ENCODE results near the gene CNTN5.

CNTN5 gene

GRCh38 chr11:99494065-99494464 is 473.3 kb downstream of the CNTN5 start:
- no peak overlapping the region for H3K9ac ChIP-seq (ENCODE audit: low read length)
- no peaks in the 10 kb centered on the region for H3K27me3 ChIP-seq (ENCODE audit: control insufficient read depth, insufficient read depth, low read length)
- no peaks in the 10 kb centered on the region for H3K4me1 ChIP-seq (ENCODE audit: control insufficient read depth, insufficient read depth, low read length)
- no peaks in the 10 kb centered on the region for H3K36me3 ChIP-seq (ENCODE audit: control insufficient read depth, insufficient read depth, low read length)
- H3K9me3 ChIP-seq (ENCODE audit: control insufficient read depth, low read length), result no peaks in the 10 kb centered on the region
- no peak overlapping the region for H3K4me3 ChIP-seq (ENCODE audit: low read length)

DNA sequence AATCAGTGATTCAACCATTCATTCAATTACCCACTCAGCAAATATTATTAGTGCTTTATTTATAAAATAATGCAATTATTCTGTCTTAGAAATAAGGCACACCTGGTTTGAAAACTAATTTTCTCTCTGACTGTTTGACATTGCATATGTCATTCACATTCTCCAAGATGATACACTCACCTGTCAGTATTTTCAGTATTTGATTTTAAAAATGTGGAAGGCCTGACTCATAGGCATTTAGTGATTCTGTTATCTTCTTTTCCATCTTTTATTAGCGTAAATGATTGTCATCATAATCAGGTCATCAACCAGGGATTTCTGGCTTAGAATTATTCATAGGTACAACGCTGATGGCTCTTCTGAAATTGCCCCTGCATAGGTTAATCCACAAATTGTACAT is 480.9 kb downstream of the CNTN5 start:
- Histone ChIP-seq H3K27me3 (ENCODE audit: control insufficient read depth, insufficient read depth, low read length) (no peaks in the 10 kb centered on the region), H3K4me3 (ENCODE audit: low read length) (no peak overlapping the region), H3K4me1 (ENCODE audit: control insufficient read depth, insufficient read depth, low read length) (no peaks in the 10 kb centered on the region), H3K9me3 (ENCODE audit: control insufficient read depth, low read length) (no peaks in the 10 kb centered on the region), H3K36me3 (ENCODE audit: control insufficient read depth, insufficient read depth, low read length) (no peaks in the 10 kb centered on the region), H3K9ac (ENCODE audit: low read length) (no peak overlapping the region)

DNA sequence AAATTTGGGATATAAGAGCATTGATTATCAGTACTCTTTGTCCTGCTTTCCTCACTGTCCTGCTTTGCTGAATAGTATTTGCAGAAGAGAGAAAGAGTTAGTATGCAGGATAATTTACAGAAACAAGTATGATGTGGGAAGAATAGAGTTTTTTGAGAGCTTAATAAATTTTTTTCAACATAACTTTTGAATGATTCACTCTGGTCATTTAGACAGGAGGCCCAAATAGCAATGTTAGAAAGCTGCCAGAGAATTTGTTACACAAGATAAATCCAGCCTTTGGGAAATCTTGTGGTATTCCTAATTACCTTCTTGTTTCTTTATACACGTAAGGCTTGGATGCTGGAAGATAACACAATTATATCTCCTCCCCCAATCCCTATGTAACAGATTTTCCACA is 484.6 kb downstream of the CNTN5 start:
- H3K4me3 ChIP-seq (ENCODE audit: low read length), result no peak overlapping the region
- H3K36me3 ChIP-seq (ENCODE audit: control insufficient read depth, insufficient read depth, low read length), result no peaks in the 10 kb centered on the region
- H3K9me3 ChIP-seq (ENCODE audit: control insufficient read depth, low read length), result no peaks in the 10 kb centered on the region
- H3K27me3 ChIP-seq (ENCODE audit: control insufficient read depth, insufficient read depth, low read length), result no peaks in the 10 kb centered on the region
- no peaks in the 10 kb centered on the region for H3K4me1 ChIP-seq (ENCODE audit: control insufficient read depth, insufficient read depth, low read length)
- H3K9ac ChIP-seq (ENCODE audit: low read length), result no peak overlapping the region

- no peaks in the 10 kb centered on the region for H3K27me3 ChIP-seq (ENCODE audit: control insufficient read depth, insufficient read depth, low read length)
- H3K36me3 ChIP-seq (ENCODE audit: control insufficient read depth, insufficient read depth, low read length), result no peaks in the 10 kb centered on the region
- H3K9me3 ChIP-seq (ENCODE audit: control insufficient read depth, low read length), result no peaks in the 10 kb centered on the region
- H3K9ac ChIP-seq (ENCODE audit: low read length), result no peak overlapping the region
- no peak overlapping the region for H3K4me3 ChIP-seq (ENCODE audit: low read length)
- no peaks in the 10 kb centered on the region for H3K4me1 ChIP-seq (ENCODE audit: control insufficient read depth, insufficient read depth, low read length)
Observed at GRCh38 chr11:99505831-99506230, 485.1 kb downstream of the CNTN5 start.

GRCh38 chr11:99509863-99510262 is 489.1 kb downstream of the CNTN5 start:
- Histone ChIP-seq H3K4me3 (ENCODE audit: low read length) (no peak overlapping the region), H3K9ac (ENCODE audit: low read length) (no peak overlapping the region), H3K9me3 (ENCODE audit: control insufficient read depth, low read length) (no peaks in the 10 kb centered on the region), H3K36me3 (ENCODE audit: control insufficient read depth, insufficient read depth, low read length) (no peaks in the 10 kb centered on the region), H3K4me1 (ENCODE audit: control insufficient read depth, insufficient read depth, low read length) (no peaks in the 10 kb centered on the region), H3K27me3 (ENCODE audit: control insufficient read depth, insufficient read depth, low read length) (no peaks in the 10 kb centered on the region)

GRCh38 chr11:99513368-99513767 is 492.6 kb downstream of the CNTN5 start:
- Histone ChIP-seq H3K27me3 (ENCODE audit: control insufficient read depth, insufficient read depth, low read length) (no peaks in the 10 kb centered on the region), H3K36me3 (ENCODE audit: control insufficient read depth, insufficient read depth, low read length) (no peaks in the 10 kb centered on the region), H3K4me3 (ENCODE audit: low read length) (no peak overlapping the region), H3K4me1 (ENCODE audit: control insufficient read depth, insufficient read depth, low read length) (no peaks in the 10 kb centered on the region), H3K9me3 (ENCODE audit: control insufficient read depth, low read length) (no peaks in the 10 kb centered on the region), H3K9ac (ENCODE audit: low read length) (no peak overlapping the region)

DNA sequence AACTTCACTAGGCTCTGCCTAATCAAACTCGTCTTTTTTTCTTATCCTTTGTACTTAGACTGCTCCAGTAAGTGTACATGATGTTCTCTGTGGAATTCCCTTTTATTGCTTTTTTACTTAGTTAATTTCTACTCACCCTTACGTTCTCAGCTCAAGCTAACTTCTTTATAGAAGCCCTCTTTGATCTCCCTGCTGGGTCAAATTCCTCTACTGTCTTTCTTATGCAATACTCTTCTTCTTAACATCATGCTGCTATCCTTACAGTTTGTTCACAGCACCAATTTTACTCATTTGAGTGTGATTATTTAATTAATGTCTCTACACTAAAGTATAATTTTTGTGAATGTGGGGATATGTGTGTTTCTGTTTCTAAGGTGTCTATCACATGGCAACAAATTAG is 498.3 kb downstream of the CNTN5 start:
- Histone ChIP-seq H3K9ac (ENCODE audit: low read length) (no peak overlapping the region), H3K4me1 (ENCODE audit: control insufficient read depth, insufficient read depth, low read length) (no peaks in the 10 kb centered on the region), H3K36me3 (ENCODE audit: control insufficient read depth, insufficient read depth, low read length) (no peaks in the 10 kb centered on the region), H3K9me3 (ENCODE audit: control insufficient read depth, low read length) (no peaks in the 10 kb centered on the region), H3K27me3 (ENCODE audit: control insufficient read depth, insufficient read depth, low read length) (no peaks in the 10 kb centered on the region), H3K4me3 (ENCODE audit: low read length) (no peak overlapping the region)

GRCh38 chr11:99522467-99523173 is 501.9 kb downstream of the CNTN5 start:
- Histone ChIP-seq H3K27me3 (ENCODE audit: control insufficient read depth, insufficient read depth, low read length) (no peaks in the 10 kb centered on the region), H3K36me3 (ENCODE audit: control insufficient read depth, insufficient read depth, low read length) (no peaks in the 10 kb centered on the region), H3K4me1 (ENCODE audit: control insufficient read depth, insufficient read depth, low read length) (no peaks in the 10 kb centered on the region), H3K4me3 (ENCODE audit: low read length) (no peak overlapping the region), H3K9ac (ENCODE audit: low read length) (no peak overlapping the region), H3K9me3 (ENCODE audit: control insufficient read depth, low read length) (no peaks in the 10 kb centered on the region)

GRCh38 chr11:99531468-99531867 is 510.7 kb downstream of the CNTN5 start:
- no peak overlapping the region for H3K9ac ChIP-seq (ENCODE audit: low read length)
- H3K9me3 ChIP-seq (ENCODE audit: control insufficient read depth, low read length), result no peaks in the 10 kb centered on the region
- no peak overlapping the region for H3K4me3 ChIP-seq (ENCODE audit: low read length)
- no peaks in the 10 kb centered on the region for H3K27me3 ChIP-seq (ENCODE audit: control insufficient read depth, insufficient read depth, low read length)
- H3K36me3 ChIP-seq (ENCODE audit: control insufficient read depth, insufficient read depth, low read length), result no peaks in the 10 kb centered on the region
- H3K4me1 ChIP-seq (ENCODE audit: control insufficient read depth, insufficient read depth, low read length), result no peaks in the 10 kb centered on the region

- no peak overlapping the region for H3K4me3 ChIP-seq (ENCODE audit: low read length)
Observed at GRCh38 chr11:99534812-99535211, 514.1 kb downstream of the CNTN5 start.

GRCh38 chr11:99535406-99535805 is 514.7 kb downstream of the CNTN5 start:
- Histone ChIP-seq H3K9ac (ENCODE audit: low read length) (no peak overlapping the region), H3K36me3 (ENCODE audit: control insufficient read depth, insufficient read depth, low read length) (no peaks in the 10 kb centered on the region), H3K9me3 (ENCODE audit: control insufficient read depth, low read length) (no peaks in the 10 kb centered on the region), H3K27me3 (ENCODE audit: control insufficient read depth, insufficient read depth, low read length) (no peaks in the 10 kb centered on the region), H3K4me1 (ENCODE audit: control insufficient read depth, insufficient read depth, low read length) (no peaks in the 10 kb centered on the region), H3K4me3 (ENCODE audit: low read length) (no peak overlapping the region)

More at GRCh38 chr11:99534812-99535211, 514.1 kb downstream of the CNTN5 start:
- Histone ChIP-seq H3K9me3 (ENCODE audit: control insufficient read depth, low read length) (no peaks in the 10 kb centered on the region), H3K27me3 (ENCODE audit: control insufficient read depth, insufficient read depth, low read length) (no peaks in the 10 kb centered on the region), H3K36me3 (ENCODE audit: control insufficient read depth, insufficient read depth, low read length) (no peaks in the 10 kb centered on the region), H3K4me1 (ENCODE audit: control insufficient read depth, insufficient read depth, low read length) (no peaks in the 10 kb centered on the region), H3K9ac (ENCODE audit: low read length) (no peak overlapping the region)

- Histone ChIP-seq H3K4me1 (ENCODE audit: control insufficient read depth, insufficient read depth, low read length) (no peaks in the 10 kb centered on the region), H3K4me3 (ENCODE audit: low read length) (no peak overlapping the region), H3K27me3 (ENCODE audit: control insufficient read depth, insufficient read depth, low read length) (no peaks in the 10 kb centered on the region), H3K9ac (ENCODE audit: low read length) (no peak overlapping the region), H3K9me3 (ENCODE audit: control insufficient read depth, low read length) (no peaks in the 10 kb centered on the region), H3K36me3 (ENCODE audit: control insufficient read depth, insufficient read depth, low read length) (no peaks in the 10 kb centered on the region)
Observed at GRCh38 chr11:99535819-99536218, 515.1 kb downstream of the CNTN5 start.

GRCh38 chr11:99537681-99538080 is 516.9 kb downstream of the CNTN5 start:
- H3K9ac ChIP-seq (ENCODE audit: low read length), result no peak overlapping the region

More at GRCh38 chr11:99537681-99538080, 516.9 kb downstream of the CNTN5 start:
- Histone ChIP-seq H3K9me3 (ENCODE audit: control insufficient read depth, low read length) (no peaks in the 10 kb centered on the region), H3K27me3 (ENCODE audit: control insufficient read depth, insufficient read depth, low read length) (no peaks in the 10 kb centered on the region), H3K4me1 (ENCODE audit: control insufficient read depth, insufficient read depth, low read length) (no peaks in the 10 kb centered on the region), H3K36me3 (ENCODE audit: control insufficient read depth, insufficient read depth, low read length) (no peaks in the 10 kb centered on the region), H3K4me3 (ENCODE audit: low read length) (no peak overlapping the region)

All from mucosa of stomach (tissue), 1 donor.